Hypothalamus (tissue), 51 donors: ENCODE data around the gene PAGR1.
"Not testable (repeated sequence)": the region's sequence is repeated elsewhere in the genome, so short reads cannot be mapped to it uniquely, and the experiment has no call there.

Source experiments
- DNase-seq, 51 donors: peaks; one replicate each; lab custom pipeline; 2025; lab: John Stamatoyannopoulos, UW

PAGR1 gene

DNA sequence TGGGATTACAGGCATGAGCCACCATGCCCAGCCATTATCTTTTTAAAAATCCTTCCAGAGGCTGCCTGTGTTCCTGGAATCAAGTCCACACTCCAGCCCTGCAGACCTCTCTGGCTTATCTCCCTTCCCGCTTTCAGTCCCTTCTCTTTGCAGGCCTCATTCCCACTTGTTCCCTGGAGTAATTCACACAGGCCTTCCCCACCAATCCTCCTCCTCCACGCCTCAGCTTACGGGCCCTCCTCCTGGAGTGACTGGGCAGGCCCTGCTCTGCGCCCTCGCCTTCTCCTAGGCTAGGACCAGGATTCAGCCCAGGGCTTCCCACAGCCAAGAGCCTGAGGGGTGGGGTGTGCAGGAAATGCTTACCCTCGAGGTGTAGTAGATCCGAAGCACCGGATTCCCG, 44.3 kb downstream of the PAGR1 start:
- DNase-seq = no peak

DNA sequence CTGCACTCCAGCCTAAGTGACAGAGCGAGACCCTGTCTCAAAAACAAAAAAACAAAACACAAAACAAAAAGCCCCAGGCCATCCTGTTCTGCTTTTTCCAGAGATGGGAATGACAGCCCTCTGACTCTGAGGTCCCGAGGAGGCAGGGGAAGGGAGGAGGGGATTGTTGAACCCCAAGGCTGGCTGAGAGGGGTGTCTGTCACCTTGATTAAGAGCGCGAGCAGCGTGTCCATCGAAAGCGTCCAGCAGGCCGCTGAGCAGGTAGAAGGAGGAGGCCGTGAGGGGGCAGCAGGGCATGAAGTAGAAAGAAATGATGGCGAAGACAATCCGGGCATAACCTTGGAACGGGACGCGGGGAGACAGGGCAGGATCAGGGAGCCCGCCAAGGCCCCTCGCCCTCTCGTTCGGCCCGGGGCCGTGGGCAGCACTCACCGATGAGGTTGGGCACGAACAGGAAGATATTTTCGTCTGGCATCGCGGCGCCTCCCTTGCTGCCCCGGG, 46.5 kb downstream of the PAGR1 start:
- peak in 22 of 51 donors; percentile 9 to 63 (median 33) for DNase-seq

DNA sequence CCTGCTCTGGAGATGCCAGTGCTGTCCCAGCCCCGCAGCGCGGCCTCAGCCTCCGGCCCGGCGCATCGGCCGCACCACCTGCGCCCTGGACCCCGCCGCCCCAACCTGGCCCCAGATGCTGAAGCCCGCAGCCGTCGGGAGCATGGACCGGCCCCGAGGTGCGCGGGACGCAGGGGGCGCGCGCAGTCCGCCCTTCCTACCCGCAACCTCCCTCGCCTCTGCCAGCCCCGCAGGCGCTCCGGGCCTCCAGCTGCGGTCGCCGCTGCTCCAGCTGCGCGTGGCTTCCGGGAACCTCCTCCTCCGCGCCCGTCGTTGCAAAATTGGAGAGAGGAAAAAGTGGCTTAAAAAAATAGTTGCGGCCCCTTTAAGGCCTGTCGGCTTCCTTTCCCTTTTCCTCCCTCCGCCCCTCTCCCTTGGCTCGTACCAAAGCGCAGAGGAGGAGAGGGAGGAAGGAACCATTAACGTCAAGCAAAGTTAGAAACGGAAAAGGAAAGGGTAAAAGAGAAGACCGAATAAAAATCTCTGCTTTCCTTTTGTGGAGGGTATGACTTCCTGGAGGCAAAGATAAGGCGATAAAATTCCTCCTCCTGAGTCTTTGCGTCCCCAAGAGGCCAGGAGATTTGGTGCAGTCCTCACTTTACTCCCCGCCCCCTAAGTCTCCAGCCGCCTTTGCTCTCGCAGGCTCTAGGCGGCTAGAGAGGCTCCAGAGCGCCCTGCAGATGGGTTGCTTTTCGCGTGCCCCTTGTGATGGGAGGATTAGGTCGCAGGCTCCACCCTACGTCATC, 47.1 kb downstream of the PAGR1 start, which contains the start of gene CDIPT:
TSS of gene CDIPT (minus strand) at position 343 of the 785 bp plus-strand sequence. CDS start 369 bp downstream, outside the sequence.
- DNase-seq = peak; percentile 41 to 98 (median 87)

GRCh38 chr16:29863669-29863984, 47.7 kb downstream of the PAGR1 start:
- DNase-seq = peak in 1 of 51 donors; percentile 39

DNA sequence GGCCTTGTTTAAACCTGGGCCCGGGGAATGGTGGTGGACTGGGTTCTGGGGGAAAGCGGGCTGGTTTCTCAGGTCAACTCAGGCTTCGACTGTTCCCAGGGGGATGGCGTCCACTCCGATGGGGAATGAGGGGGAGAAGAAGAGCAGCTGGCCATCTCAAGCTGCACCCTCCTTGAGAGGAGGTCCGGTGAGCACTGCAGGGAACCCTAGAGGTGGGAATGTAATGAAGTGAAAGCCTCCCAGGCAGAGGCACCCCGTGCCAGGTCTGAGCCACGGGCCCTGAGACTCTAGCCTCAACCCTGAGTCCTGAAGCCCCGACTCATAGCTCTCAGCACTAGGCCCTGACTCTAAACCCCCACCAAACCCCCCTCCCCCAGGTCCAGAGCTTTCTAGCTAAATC, 48.3 kb downstream of the PAGR1 start:
- DNase-seq = no peak

GRCh38 chr16:29868396-29869009, 52.6 kb downstream of the PAGR1 start:
- DNase-seq = no peak

DNA sequence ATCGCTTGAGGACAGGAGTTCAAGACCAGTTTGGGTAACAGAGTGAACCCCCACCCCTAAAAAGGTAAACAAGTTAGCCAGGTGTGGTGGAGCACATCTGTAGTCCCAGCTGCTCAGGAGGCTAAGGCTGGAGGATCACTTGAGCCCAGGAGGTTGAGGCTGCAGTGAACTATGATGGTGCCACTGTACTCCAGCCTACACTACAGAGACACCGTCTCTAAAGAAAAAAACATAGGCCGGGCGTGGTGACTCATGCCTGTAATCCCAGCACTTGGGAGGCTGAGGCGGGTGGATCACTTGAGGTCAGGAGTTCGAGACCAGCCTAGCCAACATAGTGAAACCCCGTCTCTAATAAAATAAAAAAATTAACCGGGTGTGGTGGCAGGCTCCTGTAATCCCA, 53.1 kb downstream of the PAGR1 start:
- DNase-seq = not testable (repeated sequence)
